Measurements from ENCODE around the gene APOBEC3C. TPM values are rescaled to one million over a fixed set of nuclear protein-coding genes. Genes with fewer than 3 reads are reported as not detected.

APOBEC3C gene
- total and polyA plus RNA-seq, 7 donors = 5.3 to 33.6 (median 12.3) TPM

- Histone ChIP-seq H3K4me1 (no peaks in the 10 kb centered on the region), H3K36me3 (no peaks in the 10 kb centered on the region), H3K27me3 (no peaks in the 10 kb centered on the region), H3K4me3 (no peak overlapping the region), H3K27ac (no peak overlapping the region), H3K9me3 (no peaks in the 10 kb centered on the region)
- intact Hi-C loops (cut with DNase I) = no loop called here
- WGBS, 2 donors = 69 to 80% methylated on average over 5 of the region's 5 CpGs
- DNase-seq = no peak
- TF ChIP-seq POLR2AphosphoS5 (IDR thresholded peaks at IDR 0.05) = no peak
- TF ChIP-seq EP300 (IDR thresholded peaks at IDR 0.05) = no peak
- TF ChIP-seq CTCF (IDR thresholded peaks at IDR 0.05) = no peak
- TF ChIP-seq POLR2A (IDR thresholded peaks at IDR 0.05) = no peak
Measured at GRCh38 chr22:38966380-38966702, 47.7 kb upstream of the APOBEC3C start.

GRCh38 chr22:38966942-38967341, 47.1 kb upstream of the APOBEC3C start:
- TF ChIP-seq POLR2A (IDR thresholded peaks at IDR 0.05) (no peak), EP300 (IDR thresholded peaks at IDR 0.05) (no peak), POLR2AphosphoS5 (IDR thresholded peaks at IDR 0.05) (no peak), CTCF (IDR thresholded peaks at IDR 0.05) (no peak)
- intact Hi-C loops (cut with DNase I) = no loop called here
- no peak overlapping the region for H3K27ac ChIP-seq

GRCh38 chr22:38967451-38968450, 46.3 kb upstream of the APOBEC3C start:
- intact Hi-C loops (cut with DNase I) = no loop called here
- no peak for DNase-seq
- 79 to 82% methylated on average over 15 of the region's 15 CpGs for WGBS, 2 donors
- H3K27me3 ChIP-seq = no peaks in the 10 kb centered on the region
- no peaks in the 10 kb centered on the region for H3K36me3 ChIP-seq
- H3K27ac ChIP-seq = no peak overlapping the region
- TF ChIP-seq POLR2A (IDR thresholded peaks at IDR 0.05) = no peak
- TF ChIP-seq POLR2AphosphoS5 (IDR thresholded peaks at IDR 0.05) = no peak
- TF ChIP-seq EP300 (IDR thresholded peaks at IDR 0.05) = no peak
- no peak for TF ChIP-seq CTCF (IDR thresholded peaks at IDR 0.05)
- H3K4me3 ChIP-seq = no peak overlapping the region
- H3K9me3 ChIP-seq = no peaks in the 10 kb centered on the region
- H3K4me1 ChIP-seq = no peaks in the 10 kb centered on the region

More at GRCh38 chr22:38966942-38967341, 47.1 kb upstream of the APOBEC3C start:
- Histone ChIP-seq H3K36me3 (no peaks in the 10 kb centered on the region), H3K27me3 (no peaks in the 10 kb centered on the region), H3K4me1 (no peaks in the 10 kb centered on the region), H3K9me3 (no peaks in the 10 kb centered on the region), H3K4me3 (no peak overlapping the region)
- 92 to 94% methylated on average over 7 of the region's 7 CpGs for WGBS, 2 donors
- no peak for DNase-seq

GRCh38 chr22:38968801-38969200, 45.3 kb upstream of the APOBEC3C start:
- DNase-seq = no peak
- intact Hi-C loops (cut with DNase I) = no loop called here
- Histone ChIP-seq H3K4me3 (no peak overlapping the region), H3K27ac (no peak overlapping the region), H3K27me3 (no peaks in the 10 kb centered on the region), H3K36me3 (no peaks in the 10 kb centered on the region), H3K9me3 (no peaks in the 10 kb centered on the region), H3K4me1 (no peaks in the 10 kb centered on the region)
- no peak for TF ChIP-seq EP300 (IDR thresholded peaks at IDR 0.05)
- no peak for TF ChIP-seq CTCF (IDR thresholded peaks at IDR 0.05)
- TF ChIP-seq POLR2AphosphoS5 (IDR thresholded peaks at IDR 0.05) = no peak
- no peak for TF ChIP-seq POLR2A (IDR thresholded peaks at IDR 0.05)
- 88 to 90% methylated on average over 11 of the region's 11 CpGs for WGBS, 2 donors
